Measurements from ENCODE around the gene VSIR.

GRCh38 chr10:71819441-71819861 is 46.1 kb upstream of the VSIR start:
- TF ChIP-seq CTCF (IDR thresholded peaks at IDR 0.05), result no peak
- TF ChIP-seq EZH2 (IDR thresholded peaks at IDR 0.05; ENCODE audit: borderline replicate concordance, insufficient read depth, low read depth, low read length, poor library complexity, severe bottlenecking), result no peak
